Breast epithelium (tissue), 4 donors: ENCODE results near the gene RBX1. TPM values are rescaled to one million over a fixed set of nuclear protein-coding genes. Genes with fewer than 3 reads are reported as not detected.
A peak's percentile ranks its signal among the peaks of the same experiment; 100 is the strongest.

Experiments
- DNase-seq, 2 donors: peaks; one replicate each; pipeline ENCODE4 v3.0.0-alpha.2; 2019; ENCODE audit warnings: low spot score in 2 of 2
- H3K27ac ChIP-seq, 2 donors: fragments of 200-600 bp; sonication (generic) in 1 of 2; one replicate each; pipeline ENCODE4 v1.5.1; 2016 to 2019; ENCODE audit warnings: mild to moderate bottlenecking in 1 of 2
- H3K27me3 ChIP-seq, 2 donors: fragments of 200-600 bp; sonication (generic) in 1 of 2; one replicate each; pipeline versions ENCODE4 v1.5.1 to v1.6.0; 2017 to 2019; ENCODE audit warnings: control low read depth in 1 of 2, mild to moderate bottlenecking in 1 of 2
- H3K36me3 ChIP-seq: fragments of 200-600 bp; one replicate; pipeline ENCODE4 v1.5.1; 2019
- H3K4me1 ChIP-seq, 2 donors: fragments of 200-600 bp; sonication (generic); one replicate each; pipeline ENCODE4 v1.5.1; 2016 to 2019; ENCODE audit warnings: control low read depth in 1 of 2
- H3K4me3 ChIP-seq, 3 donors: fragments of 200-600 bp; sonication (generic); 1 replicate in 2 of 3; 2 replicates in 1 of 3; pipeline ENCODE4 v1.5.1; 2016 to 2019; ENCODE audit warnings: mild to moderate bottlenecking in 3 of 3, moderate library complexity in 2 of 3
- H3K9me3 ChIP-seq, 2 donors: fragments of 200-600 bp; sonication (generic) in 1 of 2; one replicate each; pipeline ENCODE4 v1.5.1; 2016 to 2019; ENCODE audit warnings: control low read depth in 1 of 2
- CTCF ChIP-seq, 3 donors: fragments of 450-650 bp; IDR thresholded peaks; one replicate each; pipeline ENCODE4 v1.5.1; 2016 to 2017; ENCODE audit warnings: antibody characterized with exemption in 3 of 3, mild to moderate bottlenecking in 3 of 3, moderate library complexity in 3 of 3
- POLR2A ChIP-seq: fragments of 450-650 bp; IDR thresholded peaks from one replicate; pipeline ENCODE4 v1.6.1; 2016; ENCODE audit warnings: antibody characterized with exemption, mild to moderate bottlenecking, moderate library complexity
- POLR2AphosphoS5 ChIP-seq, 3 donors: sonication (generic); formaldehyde crosslinking; IDR thresholded peaks; one replicate each; pipeline ENCODE4 v1.6.1; 2017; ENCODE audit warnings: antibody characterized with exemption in 3 of 3
- intact Hi-C: fragments of 100-400 bp; cut with DNase I; formaldehyde crosslinking; loops from one replicate; pipeline ENCODE4 v1.15.1; 2023; ENCODE audit warnings: low total_unique reads
- total RNA-seq, 3 donors: library from RNA; depleted of rRNA; stranded (reverse); fragments of >200 nt; gene quantifications; one replicate each; pipeline ENCODE4 v1.1.0, GENCODE V29; 2016

The RBX1 gene
- total RNA-seq, 3 donors from 2014 or later, result 30.4 to 42.7 (median 39.3) TPM

GRCh38 chr22:41021613-41022454, 70.7 kb downstream of the RBX1 start:
- intact Hi-C loops, result no loop called here
- H3K4me3 ChIP-seq, result peak overlapping the region; percentile 72 to 77 (median 77)
- peak overlapping the region; percentile 95 to 98 for H3K27ac ChIP-seq
- no peaks in the 10 kb centered on the region for H3K36me3 ChIP-seq
- TF ChIP-seq POLR2A (peak; percentile 29), CTCF (IDR thresholded peaks at IDR 0.05) (no peak), POLR2AphosphoS5 (IDR thresholded peaks at IDR 0.05) (peak in 2 of 3 donors; percentile 39 to 64)
- H3K4me1 ChIP-seq, result peaks cover 5 to 6% of the 10 kb centered on the region in 2 donors
- no peaks in the 10 kb centered on the region for H3K9me3 ChIP-seq
- no peaks in the 10 kb centered on the region for H3K27me3 ChIP-seq
- peak; percentile 50 to 79 for DNase-seq

DNA sequence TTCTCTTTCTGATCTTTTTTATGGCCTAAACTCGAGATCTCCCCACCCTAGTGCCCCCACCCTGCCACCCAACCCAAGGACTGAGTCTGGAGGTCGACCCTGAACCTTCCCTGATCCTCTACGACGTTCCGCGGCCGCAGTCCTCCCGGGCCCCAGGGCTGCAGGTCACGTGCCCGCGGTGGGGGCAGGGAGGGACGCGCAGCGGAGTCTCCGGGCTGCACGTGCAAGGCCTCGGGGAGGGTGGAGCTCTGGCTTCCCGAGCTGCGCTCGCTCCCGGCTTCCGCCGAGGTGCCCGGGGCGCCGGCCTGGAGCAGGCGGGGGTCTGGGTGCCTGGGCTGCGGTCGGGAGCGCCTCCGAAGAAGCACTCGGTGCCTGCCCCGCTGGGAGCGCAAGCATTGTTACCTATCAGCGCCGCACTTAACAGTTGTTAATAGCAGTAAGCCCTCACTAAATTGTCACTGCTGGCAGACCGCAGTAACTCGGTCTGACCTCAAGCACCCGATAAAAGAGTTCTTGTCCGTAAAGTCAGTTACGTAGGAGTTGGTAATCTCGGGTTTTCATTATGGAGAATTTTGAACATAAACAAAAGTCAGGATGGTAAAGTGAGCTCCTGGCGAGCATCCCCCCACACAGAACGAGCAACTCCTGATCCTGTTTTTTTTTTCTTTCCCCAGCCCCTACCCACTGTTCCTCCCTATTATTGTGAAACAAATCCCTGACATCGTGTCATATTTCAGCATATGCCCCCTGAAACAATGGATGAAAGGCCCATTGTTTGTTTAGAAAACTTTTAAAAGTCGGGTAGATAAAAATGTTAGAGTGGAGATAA, 71.5 kb downstream of the RBX1 start:
- Histone ChIP-seq H3K27ac (peak overlapping the region; percentile 95 to 98), H3K4me3 (peak overlapping the region; percentile 72 to 77 (median 77)), H3K9me3 (no peaks in the 10 kb centered on the region), H3K4me1 (peaks cover 5 to 6% of the 10 kb centered on the region in 2 donors), H3K36me3 (no peaks in the 10 kb centered on the region), H3K27me3 (no peaks in the 10 kb centered on the region)
- intact Hi-C loops, result no loop called here
- TF ChIP-seq POLR2AphosphoS5 (IDR thresholded peaks at IDR 0.05), result peak; percentile 96 to 97 (median 97)
- peak in 1 of 3 donors; percentile 9 for TF ChIP-seq CTCF (IDR thresholded peaks at IDR 0.05)
- peak; percentile 76 for TF ChIP-seq POLR2A
- DNase-seq, result peak; percentile 85 to 89

Other genes with a start within 250 kb of the RBX1 start
- 10 to 100 TPM; 18.1 to 23.3 (median 19.0) TPM for gene SLC25A17, start 132.0 kb upstream of the RBX1 start, total RNA-seq
- 100 to 1,000 TPM; 162 to 248 (median 190) TPM for gene ST13, start 94.7 kb upstream of the RBX1 start, total RNA-seq
- gene XPNPEP3, start 94.2 kb upstream of the RBX1 start, total RNA-seq, result 10 to 100 TPM; 11.5 to 13.8 (median 12.0) TPM
- gene DNAJB7, start 89.3 kb upstream of the RBX1 start, total RNA-seq, result not detected
- gene EP300, start 141.2 kb downstream of the RBX1 start, total RNA-seq, result 100 to 1,000 TPM in 1 of 3 donors, 10 to 100 TPM in 2; 50.5 to 118 (median 56.2) TPM